ENCODE data around the gene PIGV. TPM values are rescaled to one million over a fixed set of nuclear protein-coding genes. Genes with fewer than 3 reads are reported as not detected.
A peak's percentile ranks its signal among the peaks of the same experiment; 100 is the strongest.

Gene PIGV
- total RNA-seq, 1 experiment from 2014 or later = 14.7 TPM

DNA sequence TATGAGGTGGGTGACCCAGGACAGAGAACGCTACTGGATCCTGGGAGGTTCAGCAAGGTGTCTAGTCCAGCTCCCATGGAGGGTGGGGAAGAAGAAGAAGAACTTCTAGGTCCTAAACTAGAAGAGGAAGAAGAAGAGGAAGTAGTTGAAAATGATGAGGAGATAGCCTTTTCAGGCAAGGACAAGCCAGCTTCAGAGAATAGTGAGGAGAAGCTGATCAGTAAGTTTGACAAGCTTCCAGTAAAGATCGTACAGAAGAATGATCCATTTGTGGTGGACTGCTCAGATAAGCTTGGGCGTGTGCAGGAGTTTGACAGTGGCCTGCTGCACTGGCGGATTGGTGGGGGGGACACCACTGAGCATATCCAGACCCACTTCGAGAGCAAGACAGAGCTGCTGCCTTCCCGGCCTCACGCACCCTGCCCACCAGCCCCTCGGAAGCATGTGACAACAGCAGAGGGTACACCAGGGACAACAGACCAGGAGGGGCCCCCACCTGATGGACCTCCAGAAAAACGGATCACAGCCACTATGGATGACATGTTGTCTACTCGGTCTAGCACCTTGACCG lies 8.6 kb upstream of the PIGV start:
- H3K4me3 Mint-ChIP-seq (ENCODE audit: unreplicated experiment) = no peak overlapping the region
- intact Hi-C loops (cut with micrococcal nuclease) = no loop called here
- H3K27me3 Mint-ChIP-seq (ENCODE audit: insufficient read depth, unreplicated experiment) = no peaks in the 10 kb centered on the region
- peak overlapping the region; percentile 55 for H3K27ac Mint-ChIP-seq (ENCODE audit: low read depth, unreplicated experiment)
- H3K4me1 Mint-ChIP-seq (ENCODE audit: insufficient read depth, unreplicated experiment) = peaks cover 14% of the 10 kb centered on the region
- H3K9me3 Mint-ChIP-seq (ENCODE audit: unreplicated experiment) = no peaks in the 10 kb centered on the region
- POLR2A ChIA-PET = interaction anchor here (1.0 to 1.3 kb wide), 4 partner anchors 10 to 87 kb away, joined by 3 read pairs; no protein-coding TSS in a partner anchor
- CTCF ChIA-PET = interaction anchor here (0.7 to 2.3 kb wide), 2 partner anchors 9 to 12 kb away, joined by 3 to 6 read pairs; partner anchors contain the start of gene PIGV
- TF ChIP-seq, protein P1, sequence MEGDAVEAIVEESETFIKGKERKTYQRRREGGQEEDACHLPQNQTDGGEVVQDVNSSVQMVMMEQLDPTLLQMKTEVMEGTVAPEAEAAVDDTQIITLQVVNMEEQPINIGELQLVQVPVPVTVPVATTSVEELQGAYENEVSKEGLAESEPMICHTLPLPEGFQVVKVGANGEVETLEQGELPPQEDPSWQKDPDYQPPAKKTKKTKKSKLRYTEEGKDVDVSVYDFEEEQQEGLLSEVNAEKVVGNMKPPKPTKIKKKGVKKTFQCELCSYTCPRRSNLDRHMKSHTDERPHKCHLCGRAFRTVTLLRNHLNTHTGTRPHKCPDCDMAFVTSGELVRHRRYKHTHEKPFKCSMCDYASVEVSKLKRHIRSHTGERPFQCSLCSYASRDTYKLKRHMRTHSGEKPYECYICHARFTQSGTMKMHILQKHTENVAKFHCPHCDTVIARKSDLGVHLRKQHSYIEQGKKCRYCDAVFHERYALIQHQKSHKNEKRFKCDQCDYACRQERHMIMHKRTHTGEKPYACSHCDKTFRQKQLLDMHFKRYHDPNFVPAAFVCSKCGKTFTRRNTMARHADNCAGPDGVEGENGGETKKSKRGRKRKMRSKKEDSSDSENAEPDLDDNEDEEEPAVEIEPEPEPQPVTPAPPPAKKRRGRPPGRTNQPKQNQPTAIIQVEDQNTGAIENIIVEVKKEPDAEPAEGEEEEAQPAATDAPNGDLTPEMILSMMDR (IDR thresholded peaks at IDR 0.05; ENCODE audit: unreplicated experiment) = no peak
- H3K36me3 Mint-ChIP-seq (ENCODE audit: insufficient read depth, unreplicated experiment) = peaks cover 85% of the 10 kb centered on the region
- no TSS peak for BruUV-seq (replicated peaks)
- no peak for DNase-seq (ENCODE audit: unreplicated experiment)

DNA sequence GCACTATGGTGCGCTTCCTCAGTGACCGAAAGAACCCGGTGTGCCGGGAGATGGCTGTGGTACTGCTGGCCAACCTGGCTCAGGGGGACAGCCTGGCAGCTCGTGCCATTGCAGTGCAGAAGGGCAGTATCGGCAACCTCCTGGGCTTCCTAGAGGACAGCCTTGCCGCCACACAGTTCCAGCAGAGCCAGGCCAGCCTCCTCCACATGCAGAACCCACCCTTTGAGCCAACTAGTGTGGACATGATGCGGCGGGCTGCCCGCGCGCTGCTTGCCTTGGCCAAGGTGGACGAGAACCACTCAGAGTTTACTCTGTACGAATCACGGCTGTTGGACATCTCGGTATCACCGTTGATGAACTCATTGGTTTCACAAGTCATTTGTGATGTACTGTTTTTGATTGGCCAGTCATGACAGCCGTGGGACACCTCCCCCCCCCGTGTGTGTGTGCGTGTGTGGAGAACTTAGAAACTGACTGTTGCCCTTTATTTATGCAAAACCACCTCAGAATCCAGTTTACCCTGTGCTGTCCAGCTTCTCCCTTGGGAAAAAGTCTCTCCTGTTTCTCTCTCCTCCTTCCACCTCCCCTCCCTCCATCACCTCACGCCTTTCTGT lies 7.3 kb upstream of the PIGV start:
- Mint-ChIP-seq H3K4me1 (ENCODE audit: insufficient read depth, unreplicated experiment) (peaks cover 22% of the 10 kb centered on the region), H3K27me3 (ENCODE audit: insufficient read depth, unreplicated experiment) (no peaks in the 10 kb centered on the region), H3K4me3 (ENCODE audit: unreplicated experiment) (no peak overlapping the region), H3K9me3 (ENCODE audit: unreplicated experiment) (no peaks in the 10 kb centered on the region), H3K36me3 (ENCODE audit: insufficient read depth, unreplicated experiment) (peaks cover 73% of the 10 kb centered on the region), H3K27ac (ENCODE audit: low read depth, unreplicated experiment) (no peak overlapping the region)
- POLR2A ChIA-PET = interaction anchor here (1.1 to 1.2 kb wide), 2 partner anchors 8 to 87 kb away, joined by 3 to 6 read pairs; no protein-coding TSS in a partner anchor
- no TSS peak for BruUV-seq (replicated peaks)
- intact Hi-C loops (cut with micrococcal nuclease) = no loop called here
- TF ChIP-seq, protein P1 (IDR thresholded peaks at IDR 0.05; ENCODE audit: unreplicated experiment) = no peak
- no peak for DNase-seq (ENCODE audit: unreplicated experiment)
- CTCF ChIA-PET = interaction anchor here (0.7 to 2.3 kb wide), 4 partner anchors 8 to 242 kb away, joined by 3 to 11 read pairs (median 6); partner anchors contain the start of gene PIGV

DNA sequence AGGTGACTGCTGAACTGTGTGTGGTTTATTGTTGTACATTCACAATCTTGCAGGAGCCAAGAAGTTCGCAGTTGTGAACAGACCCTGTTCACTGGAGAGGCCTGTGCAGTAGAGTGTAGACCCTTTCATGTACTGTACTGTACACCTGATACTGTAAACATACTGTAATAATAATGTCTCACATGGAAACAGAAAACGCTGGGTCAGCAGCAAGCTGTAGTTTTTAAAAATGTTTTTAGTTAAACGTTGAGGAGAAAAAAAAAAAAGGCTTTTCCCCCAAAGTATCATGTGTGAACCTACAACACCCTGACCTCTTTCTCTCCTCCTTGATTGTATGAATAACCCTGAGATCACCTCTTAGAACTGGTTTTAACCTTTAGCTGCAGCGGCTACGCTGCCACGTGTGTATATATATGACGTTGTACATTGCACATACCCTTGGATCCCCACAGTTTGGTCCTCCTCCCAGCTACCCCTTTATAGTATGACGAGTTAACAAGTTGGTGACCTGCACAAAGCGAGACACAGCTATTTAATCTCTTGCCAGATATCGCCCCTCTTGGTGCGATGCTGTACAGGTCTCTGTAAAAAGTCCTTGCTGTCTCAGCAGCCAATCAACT lies 6.4 kb upstream of the PIGV start:
- no peak for DNase-seq (ENCODE audit: unreplicated experiment)
- Mint-ChIP-seq H3K4me3 (ENCODE audit: unreplicated experiment) (no peak overlapping the region), H3K9me3 (ENCODE audit: unreplicated experiment) (no peaks in the 10 kb centered on the region), H3K27me3 (ENCODE audit: insufficient read depth, unreplicated experiment) (no peaks in the 10 kb centered on the region), H3K36me3 (ENCODE audit: insufficient read depth, unreplicated experiment) (peaks cover 65% of the 10 kb centered on the region), H3K4me1 (ENCODE audit: insufficient read depth, unreplicated experiment) (peaks cover 30% of the 10 kb centered on the region), H3K27ac (ENCODE audit: low read depth, unreplicated experiment) (no peak overlapping the region)
- TF ChIP-seq, protein P1 (IDR thresholded peaks at IDR 0.05; ENCODE audit: unreplicated experiment) = no peak
- ChIA-PET CTCF (interaction anchor here (0.7 to 1.6 kb wide), 3 partner anchors 169 to 243 kb away, joined by 3 to 11 read pairs (median 6); no protein-coding TSS in a partner anchor), POLR2A (interaction anchor here (0.6 to 1.2 kb wide), 3 partner anchors 9 to 413 kb away, joined by 3 to 6 read pairs (median 4); no protein-coding TSS in a partner anchor)
- TSS peak; percentile 15 for BruUV-seq (replicated peaks)
- intact Hi-C loops (cut with micrococcal nuclease) = no loop called here

Data from MCF 10A (cell line).